ENCODE measurements around the gene BOC.
A peak's percentile ranks its signal among the peaks of the same experiment; 100 is the strongest.

The BOC gene

DNA sequence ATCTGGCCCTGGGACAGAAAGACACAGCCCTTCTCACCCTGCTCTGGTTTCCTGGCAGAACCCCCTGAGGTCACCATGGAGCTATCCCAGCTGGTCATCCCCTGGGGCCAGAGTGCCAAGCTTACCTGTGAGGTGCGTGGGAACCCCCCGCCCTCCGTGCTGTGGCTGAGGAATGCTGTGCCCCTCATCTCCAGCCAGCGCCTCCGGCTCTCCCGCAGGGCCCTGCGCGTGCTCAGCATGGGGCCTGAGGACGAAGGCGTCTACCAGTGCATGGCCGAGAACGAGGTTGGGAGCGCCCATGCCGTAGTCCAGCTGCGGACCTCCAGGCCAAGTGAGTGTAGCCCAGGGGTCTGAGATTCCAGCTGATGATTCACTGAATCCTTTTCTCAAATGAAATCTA lies 61.7 kb downstream of the BOC start:
- DNase-seq: no peak

DNA sequence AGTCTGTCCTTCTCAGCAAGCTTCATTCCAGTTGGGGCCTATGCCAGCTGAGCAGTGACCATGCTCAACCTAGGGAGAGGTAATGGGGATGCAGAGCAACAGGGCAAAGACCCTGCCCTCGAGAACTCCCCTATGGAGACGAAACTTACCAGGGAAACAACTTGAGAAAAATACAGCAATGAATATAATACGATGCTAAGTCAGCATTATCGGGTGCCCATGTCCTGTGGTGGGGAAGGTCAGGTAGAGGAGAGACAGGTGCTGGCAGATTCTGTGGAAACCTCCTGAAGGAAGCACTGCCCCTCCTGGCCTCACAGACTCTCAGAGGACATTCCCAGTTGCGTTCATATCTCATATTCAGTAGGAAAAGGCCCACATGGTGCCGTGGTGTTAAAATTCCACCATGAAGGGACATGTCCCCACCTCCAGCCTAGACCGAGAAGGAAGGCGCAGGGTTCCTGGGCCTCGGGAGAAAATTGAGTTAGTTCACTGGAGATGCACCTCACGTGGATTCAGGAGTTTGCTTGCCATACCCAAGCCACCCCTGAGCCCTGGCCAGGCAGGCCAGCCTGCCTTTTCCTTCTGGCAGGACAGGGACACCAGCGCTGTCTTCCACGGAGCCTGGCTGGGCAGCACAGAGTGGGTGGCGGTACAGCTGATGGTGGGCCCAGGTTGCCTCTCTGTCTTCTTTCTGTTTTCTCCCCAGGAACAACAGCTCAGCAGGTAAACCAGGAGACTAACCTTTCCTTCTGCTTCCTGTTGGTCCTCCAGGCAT lies 62.4 kb downstream of the BOC start:
- DNase-seq: no peak

DNA sequence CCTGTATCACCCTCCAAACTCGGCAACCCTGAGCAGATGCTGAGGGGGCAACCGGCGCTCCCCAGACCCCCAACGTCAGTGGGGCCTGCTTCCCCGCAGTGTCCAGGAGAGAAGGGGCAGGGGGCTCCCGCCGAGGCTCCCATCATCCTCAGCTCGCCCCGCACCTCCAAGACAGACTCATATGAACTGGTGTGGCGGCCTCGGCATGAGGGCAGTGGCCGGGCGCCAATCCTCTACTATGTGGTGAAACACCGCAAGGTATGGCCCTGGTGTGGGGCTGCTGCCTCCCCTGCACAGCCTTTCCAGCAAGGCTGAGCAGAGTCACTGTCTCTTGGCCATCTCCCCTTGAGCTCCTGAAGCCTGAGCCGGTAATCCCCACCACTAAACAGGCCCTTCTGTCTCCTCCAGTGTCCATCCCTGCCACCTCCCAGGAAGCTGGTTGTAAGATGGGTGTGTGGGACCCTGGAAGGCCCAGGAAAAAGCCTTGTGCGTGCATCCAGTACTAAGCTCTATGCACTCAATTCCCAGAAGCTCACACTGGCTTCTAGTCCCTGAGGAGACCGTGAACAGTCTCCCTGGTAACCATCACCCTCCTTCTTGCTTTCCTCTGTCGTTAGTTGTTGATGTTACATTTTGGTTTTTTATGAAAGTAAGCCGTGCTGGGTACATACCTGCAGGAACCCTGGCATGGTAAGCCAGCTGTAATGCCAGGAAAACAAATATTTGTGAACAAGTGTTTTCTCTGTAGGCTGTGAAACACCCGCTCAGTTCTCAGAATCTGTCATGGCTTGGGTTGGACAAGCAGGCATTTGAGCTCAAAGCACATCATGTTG lies 63.3 kb downstream of the BOC start:
- no peak for DNase-seq

DNA sequence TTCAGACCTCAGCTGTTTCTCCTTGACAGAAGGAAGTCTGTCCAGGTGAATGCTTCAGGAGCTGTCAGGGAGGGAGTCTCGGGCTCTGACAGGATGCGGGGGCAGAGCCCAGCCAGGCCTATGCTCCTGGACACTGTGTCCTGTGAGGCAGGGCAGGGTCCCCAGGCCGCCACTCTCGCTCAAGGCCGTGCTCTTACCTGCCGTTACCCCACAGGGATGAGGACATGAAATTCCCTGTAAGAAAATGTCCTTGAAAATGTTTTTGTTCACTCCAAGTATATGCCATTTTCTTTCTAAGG lies 63.9 kb downstream of the BOC start:
- no peak for DNase-seq

DNA sequence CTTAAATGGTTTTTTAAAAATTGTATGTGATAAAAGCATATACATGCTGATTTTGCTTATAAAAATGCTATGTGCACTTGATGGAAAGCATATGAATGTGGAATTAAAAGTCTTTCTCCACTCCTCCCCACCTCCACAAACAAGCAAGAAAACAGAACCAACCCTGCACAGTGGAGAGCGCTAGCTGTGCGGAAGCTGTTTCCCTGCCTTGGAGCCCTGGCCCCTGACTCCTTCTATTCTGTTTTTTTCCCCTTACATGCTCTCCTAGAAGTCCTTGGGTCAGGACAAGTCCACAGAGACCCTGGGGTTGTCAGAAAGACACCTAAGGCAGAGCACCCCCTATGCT lies 64.2 kb downstream of the BOC start:
- DNase-seq: no peak

DNA sequence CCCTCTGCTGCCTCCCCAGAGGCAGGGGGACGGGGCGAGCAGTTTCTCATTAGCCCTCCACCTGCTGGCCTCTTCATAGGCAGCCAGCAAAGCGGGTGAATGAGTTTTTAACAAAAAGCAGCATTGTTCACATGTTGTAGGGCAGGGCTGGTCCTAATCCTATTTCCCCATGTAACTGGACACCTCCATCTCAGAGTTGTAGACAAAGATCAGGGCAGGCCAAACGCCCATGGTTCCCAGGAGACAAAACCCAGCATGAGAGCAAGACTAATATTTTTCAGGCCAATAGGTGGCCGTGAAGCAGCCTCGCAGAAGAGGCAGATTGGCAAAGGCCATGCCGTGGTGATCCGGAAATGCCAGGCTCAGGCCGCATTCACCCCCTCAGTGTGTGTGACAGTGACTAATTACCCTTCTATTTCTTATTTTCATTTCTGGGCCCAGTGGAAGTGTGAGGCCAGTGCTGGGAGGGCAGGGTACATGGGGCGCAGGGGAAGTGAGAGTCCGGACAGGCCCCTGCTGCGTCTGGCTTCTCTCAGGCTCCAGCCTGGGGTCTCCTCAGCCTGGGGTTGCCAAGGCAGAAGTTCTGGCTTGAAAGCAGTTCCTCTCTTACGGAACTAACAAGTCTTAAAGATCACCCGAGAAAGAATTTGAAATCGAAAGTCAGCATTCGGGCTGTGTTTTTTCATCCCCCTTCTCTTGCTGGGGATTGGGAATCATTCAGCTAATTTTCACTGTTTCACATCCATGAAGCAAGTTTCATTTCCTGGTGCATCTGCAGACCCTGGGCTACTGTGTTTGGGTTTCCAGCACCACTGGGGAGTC lies 64.8 kb downstream of the BOC start:
- DNase-seq: peak; percentile 5

DNA sequence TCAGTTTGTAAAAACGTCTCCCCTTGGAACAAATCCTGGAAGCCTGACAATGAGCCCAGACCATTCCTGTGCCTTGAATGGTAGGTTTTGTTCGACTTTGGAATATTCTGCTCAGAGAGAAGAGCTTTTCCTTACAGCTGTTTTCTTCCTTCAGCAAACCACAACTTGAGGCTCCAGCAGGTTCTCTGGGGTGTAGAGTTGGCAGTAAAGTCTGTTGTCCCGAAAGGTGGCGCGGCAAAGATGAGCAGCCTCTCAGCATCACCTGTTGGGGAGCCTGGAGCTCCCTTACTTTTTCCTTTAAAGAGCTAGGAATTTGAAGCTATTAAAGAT lies 65.4 kb downstream of the BOC start:
- no peak for DNase-seq

DNA sequence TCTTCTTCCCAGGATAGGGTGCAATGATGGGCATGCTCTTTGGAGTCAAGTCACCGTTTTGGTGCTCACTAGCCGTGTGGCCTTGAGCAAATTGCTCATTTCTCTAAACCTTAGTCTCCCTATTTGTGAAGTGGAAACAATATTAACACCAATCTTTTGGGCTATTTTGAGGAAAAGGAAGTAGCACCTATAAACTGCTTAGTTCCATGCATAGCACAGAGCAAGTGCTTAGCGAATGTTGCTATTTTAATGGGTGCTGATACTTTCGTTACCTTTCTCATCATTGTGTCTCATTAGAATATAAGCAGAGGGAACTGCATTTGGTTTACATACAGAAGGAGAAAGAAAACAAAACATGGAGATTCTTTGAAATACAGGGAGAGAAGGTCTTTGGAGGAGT lies 66.1 kb downstream of the BOC start:
- DNase-seq: no peak

DNA sequence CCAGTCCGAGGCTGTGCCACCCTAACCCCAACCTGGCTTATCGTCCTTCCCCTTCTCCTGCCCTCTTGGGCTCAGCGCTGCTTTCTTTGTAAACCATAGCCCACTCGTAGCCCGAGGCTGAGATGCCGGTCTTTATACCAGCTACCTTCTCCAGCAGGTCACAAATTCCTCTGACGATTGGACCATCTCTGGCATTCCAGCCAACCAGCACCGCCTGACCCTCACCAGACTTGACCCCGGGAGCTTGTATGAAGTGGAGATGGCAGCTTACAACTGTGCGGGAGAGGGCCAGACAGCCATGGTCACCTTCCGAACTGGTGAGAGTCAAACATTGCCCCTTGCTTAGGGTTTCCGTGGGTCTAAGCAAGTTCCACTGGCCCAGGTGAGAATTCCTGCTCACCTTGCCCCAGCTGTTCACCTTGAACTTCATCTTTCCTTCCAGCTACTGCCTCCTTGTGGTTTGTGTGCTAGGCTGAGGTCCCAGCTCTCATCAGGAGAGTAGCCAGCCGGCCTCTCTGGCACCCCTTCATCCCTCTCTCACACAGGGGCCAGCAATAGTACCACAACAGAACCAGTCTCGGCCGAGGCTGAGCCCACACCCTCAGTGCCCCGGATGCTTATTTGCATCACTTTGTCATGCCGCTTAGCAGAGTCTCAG lies 66.7 kb downstream of the BOC start:
- DNase-seq: no peak

DNA sequence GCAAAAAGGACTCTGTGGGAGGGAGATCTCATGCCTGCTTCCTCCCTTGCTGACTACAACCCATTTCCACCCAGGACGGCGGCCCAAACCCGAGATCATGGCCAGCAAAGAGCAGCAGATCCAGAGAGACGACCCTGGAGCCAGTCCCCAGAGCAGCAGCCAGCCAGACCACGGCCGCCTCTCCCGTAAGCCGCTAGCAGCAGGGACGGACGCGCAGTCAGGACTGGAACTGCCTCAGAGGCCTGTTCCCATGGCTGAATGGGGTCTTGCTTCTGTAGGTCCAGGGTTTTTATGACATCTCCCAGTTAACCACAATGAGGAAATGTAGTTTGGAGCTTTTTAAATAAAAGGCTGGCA lies 67.2 kb downstream of the BOC start:
- DNase-seq: no peak

DNA sequence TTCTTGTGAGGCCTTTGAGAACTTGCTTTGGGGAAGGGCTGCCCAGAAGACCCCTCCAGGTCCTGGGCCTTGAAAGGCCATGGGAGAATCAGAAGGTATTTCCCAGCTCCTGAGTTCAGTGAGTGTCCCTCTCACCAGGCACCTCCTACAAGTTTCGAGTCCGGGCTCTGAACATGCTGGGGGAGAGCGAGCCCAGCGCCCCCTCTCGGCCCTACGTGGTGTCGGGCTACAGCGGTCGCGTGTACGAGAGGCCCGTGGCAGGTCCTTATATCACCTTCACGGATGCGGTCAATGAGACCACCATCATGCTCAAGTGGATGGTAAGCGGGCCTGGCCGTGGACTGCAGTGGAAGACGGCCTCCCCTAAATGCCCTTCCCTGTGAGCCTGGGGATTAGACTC lies 68.3 kb downstream of the BOC start:
- DNase-seq: no peak

DNA sequence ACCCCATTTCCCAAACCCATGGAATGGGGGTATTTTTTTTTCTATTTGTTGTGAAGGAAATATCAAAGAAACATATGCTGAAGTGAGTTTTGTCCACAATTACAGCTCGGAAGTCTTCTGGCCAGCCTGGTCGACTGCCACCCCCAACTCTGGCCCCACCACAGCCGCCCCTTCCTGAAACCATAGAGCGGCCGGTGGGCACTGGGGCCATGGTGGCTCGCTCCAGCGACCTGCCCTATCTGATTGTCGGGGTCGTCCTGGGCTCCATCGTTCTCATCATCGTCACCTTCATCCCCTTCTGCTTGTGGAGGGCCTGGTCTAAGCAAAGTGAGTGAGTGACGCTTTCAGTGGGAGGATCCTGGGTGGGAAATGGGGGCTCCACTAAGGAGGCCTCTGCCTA lies 71.9 kb downstream of the BOC start:
- DNase-seq: no peak

DNA sequence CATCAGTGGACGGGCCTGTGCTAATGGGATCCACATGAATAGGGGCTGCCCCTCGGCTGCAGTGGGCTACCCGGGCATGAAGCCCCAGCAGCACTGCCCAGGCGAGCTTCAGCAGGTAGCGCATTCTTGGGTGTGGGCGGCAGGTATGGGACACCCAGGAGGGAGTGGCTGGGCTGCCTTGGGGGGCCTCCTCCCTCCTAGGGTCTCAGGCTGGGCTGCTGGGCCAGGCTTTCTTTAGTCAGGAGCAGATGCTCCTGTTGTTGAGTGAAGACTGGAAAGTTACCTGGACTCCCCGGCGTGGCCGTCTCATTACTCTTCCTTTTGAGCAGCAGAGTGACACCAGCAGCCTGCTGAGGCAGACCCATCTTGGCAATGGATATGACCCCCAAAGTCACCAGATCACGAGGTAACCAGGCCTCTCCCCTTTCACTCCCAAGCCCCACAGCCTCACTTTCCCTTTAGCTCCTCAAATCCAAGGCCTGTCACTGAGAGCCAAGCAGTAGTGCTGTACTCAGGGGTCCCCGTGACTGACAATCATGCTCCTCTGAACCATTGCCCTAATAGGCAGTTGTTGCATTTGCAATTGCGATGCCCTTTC lies 73.2 kb downstream of the BOC start:
- no peak for DNase-seq

DNA sequence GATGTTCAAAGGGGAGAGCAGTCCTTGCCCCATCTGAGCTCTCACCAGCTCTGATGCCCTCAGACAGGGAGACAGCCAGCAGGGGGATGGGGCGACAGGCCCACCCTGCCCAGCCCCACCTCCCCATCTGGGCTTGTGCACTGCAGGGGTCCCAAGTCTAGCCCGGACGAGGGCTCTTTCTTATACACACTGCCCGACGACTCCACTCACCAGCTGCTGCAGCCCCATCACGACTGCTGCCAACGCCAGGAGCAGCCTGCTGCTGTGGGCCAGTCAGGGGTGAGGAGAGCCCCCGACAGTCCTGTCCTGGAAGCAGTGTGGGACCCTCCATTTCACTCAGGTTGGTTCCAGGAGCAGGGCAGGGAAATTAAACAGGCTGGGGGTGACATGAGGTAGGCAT lies 73.9 kb downstream of the BOC start:
- DNase-seq: no peak

DNA sequence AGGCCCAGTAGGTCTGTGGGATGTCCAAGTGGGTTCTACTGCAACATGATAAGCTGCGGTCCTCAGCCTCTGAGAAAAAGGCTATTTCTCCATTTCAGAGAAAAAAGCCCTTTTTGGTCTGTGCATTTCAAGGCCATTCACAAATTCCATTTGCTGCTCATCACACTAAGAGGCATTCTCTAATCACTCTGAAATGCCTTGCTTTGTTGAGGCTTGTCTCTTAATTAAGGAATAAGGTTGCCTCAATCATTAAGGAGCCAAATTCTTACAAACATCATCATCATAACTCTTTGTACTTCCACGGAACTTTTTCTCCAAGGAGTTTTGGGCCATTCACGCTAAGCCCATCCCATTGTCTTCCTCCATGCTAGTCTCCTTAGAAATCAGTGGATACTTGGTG lies 74.4 kb downstream of the BOC start:
- no peak for DNase-seq

DNA sequence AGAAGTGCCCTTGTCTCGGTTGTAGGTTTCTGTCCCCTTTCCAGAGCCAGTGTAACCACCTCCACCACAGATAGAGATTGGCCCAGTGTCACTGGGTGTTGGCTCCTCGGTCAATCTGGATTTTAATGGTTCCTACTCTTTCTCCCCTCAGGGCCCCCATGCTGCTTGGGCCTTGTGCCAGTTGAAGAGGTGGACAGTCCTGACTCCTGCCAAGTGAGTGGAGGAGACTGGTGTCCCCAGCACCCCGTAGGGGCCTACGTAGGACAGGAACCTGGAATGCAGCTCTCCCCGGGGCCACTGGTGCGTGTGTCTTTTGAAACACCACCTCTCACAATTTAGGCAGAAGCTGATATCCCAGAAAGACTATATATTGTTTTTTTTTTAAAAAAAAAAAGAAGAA lies 75.2 kb downstream of the BOC start:
- no peak for DNase-seq

DNA sequence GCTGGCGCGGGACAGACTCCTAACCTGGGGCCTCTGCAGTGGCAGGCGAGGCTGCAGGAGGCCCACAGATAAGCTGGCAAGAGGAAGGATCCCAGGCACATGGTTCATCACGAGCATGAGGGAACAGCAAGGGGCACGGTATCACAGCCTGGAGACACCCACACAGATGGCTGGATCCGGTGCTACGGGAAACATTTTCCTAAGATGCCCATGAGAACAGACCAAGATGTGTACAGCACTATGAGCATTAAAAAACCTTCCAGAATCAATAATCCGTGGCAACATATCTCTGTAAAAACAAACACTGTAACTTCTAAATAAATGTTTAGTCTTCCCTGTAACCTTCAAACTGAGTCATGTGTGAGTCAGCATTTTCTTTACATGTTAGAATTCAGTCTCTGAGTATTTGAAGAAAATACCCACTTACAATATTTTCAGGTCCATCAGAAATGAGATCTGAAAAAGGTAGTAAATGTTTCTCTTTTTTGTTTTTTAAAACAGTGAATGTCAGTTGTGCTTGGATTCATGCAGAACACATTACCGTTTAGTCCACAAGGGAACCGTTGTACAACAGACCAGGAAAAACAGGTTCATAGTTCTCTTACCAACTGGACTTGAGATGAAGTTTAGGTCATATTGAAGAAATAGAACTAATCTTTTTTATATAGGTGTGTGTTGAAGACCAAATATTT lies 75.9 kb downstream of the BOC start:
- no peak for DNase-seq

DNA sequence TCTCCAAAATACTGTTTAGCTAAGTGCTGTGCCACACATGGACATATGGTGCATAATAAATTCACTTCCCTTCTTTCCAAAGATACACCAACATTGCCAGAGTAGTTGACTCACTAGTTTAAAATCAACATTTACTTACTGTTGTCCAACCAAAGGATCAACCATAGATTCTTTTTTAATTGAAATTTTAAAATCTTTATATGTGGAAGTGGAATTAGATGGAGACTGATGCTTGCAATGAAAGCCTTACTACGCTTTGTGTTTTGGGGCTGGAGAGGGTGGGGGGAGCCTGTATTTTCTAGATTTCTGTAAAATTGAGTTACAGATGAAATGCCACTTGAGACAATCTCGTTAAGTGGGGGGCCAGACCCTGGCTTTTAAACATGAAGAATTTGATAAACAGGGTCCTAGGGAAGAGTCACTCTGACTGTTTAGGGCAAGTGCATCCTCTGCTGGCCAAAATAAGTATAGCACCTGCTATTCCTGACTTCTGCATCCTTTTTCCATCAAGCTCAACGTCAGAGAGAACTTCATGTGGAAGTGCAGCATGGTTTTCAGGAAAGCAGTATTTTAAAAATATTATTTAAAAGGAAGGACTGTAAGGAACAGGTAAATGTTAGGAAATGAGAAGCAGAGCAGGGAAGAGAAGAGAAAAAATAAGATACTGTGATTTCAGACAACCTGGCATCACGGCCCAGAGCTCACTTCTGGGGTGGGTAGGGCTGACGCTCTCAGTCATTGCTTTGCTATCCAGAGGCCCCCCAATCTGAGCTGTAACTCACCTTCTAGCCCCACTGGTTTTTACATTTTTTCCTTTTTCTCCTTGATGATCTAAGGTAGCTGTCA lies 76.7 kb downstream of the BOC start:
- peak; percentile 56 for DNase-seq

DNA sequence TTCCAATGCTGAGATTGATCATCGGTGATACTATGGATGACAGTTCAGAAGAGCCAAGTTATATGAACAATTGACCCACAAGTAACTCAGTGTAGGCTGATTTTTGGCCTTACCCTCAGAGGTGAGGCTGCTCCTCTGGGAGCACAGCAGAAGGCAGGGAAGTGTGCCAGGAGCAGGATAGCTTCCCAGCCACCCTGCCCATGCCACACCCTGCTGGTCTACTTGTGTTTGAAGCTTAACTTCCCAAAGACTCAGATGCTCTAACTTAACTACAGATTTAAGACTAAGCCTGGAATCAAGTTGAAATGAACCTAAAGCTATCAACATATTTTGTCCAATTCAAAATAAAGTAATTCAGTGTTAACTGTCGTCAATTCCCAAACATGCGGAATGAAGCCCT lies 77.5 kb downstream of the BOC start:
- DNase-seq: no peak

DNA sequence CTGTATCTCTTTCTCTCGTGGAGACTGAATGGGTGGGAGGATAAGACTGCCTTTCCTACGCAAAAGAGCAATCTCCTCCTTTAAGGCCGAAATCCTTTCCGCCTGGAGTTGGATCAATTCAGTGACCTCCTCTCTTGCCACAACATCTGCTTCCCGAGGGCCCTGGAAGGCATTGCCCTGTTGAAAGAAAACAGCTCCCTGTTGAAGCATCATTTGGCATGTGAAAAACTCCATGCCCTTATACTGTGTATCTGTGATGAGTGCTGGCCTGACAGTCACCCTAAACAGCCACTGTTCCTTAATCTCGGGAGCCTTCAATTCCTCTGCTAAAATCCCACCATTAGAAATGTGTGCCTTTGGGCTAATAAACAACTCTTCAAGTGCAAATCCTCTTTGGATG lies 80.2 kb downstream of the BOC start:
- no peak for DNase-seq

DNA sequence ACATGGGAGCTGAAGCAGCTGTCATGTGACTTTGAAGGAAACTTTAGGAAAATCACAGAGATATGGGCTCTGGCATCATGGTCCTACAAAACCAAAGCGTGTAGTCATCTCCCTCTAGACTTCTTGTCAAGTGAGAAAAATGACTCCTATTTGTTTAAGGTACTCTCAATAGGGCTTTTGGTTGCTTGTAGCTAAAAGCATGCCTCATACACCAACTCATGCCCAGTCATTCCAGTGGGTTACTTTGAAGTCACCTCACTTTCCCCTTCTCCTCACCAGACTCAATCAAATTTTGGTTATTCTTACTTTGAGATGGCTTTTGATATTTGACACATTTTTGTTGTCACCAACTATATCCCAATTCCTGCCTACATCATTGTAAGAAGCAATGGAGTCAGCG lies 81.6 kb downstream of the BOC start:
- no peak for DNase-seq

DNA sequence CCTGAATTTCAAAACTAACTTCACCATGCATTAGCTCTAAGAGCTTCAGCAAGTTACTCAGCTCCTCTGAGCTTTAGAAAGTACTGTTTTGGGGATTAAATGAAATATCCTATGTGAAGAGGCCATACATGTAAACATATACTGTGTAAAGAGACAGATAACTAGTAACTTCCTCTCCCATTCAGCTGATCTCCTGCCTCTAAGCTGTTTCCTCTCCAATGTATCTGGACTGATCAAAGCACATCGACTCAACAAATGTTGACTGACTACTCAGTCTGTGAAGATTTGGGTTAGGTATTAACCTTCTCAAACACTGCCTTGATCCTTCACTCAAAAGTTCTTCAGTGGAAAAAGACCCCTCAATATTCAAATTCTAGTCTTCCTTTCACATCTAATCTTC lies 82.0 kb downstream of the BOC start:
- no peak for DNase-seq
